SK-MEL-5 (cell line): ENCODE measurements around the gene DOK3. TPM values are rescaled to one million over a fixed set of nuclear protein-coding genes. Genes with fewer than 3 reads are reported as not detected.

Experiments used
- DNase-seq: peaks from one replicate; pipeline ENCODE4 v3.0.0-alpha.2; 2016; ENCODE audit warnings: low read depth, low spot score
- in situ Hi-C: cut with HindIII; loops from 2 replicates; pipeline ENCODE4 v1.10.0; 2016; ENCODE audit warnings: low sequenced_read_pairs, high pct_unique_total_duplicates, low pct_unique_long_range_greater_than_20kb
- polyA plus RNA-seq, 2 experiments: library from polyadenylated mRNA; depleted of rRNA; stranded (reverse); fragments of >200 nt; gene quantifications; 2 replicates each; pipeline ENCODE4 v1.2.3, GENCODE V29; 2015
- total RNA-seq: library from RNA; depleted of rRNA; stranded (reverse); fragments of >200 nt; shearing (Covaris generic); gene quantifications from 2 replicates; pipeline ENCODE4 v1.2.3, GENCODE V29; 2014; rRNA removed

DOK3 gene
- 0.98 and 2.0 TPM in 2 replicates for total RNA-seq
- polyA plus RNA-seq (2015; cell fraction: cytosol; rRNA removed), result 0.80 and 2.6 TPM in 2 replicates
- 12.6 and 16.8 TPM in 2 replicates for polyA plus RNA-seq (2015; cell fraction: nucleus; rRNA removed)

GRCh38 chr5:177509381-177509951 is at the start of gene DOK3:
DOK3 (minus strand) TSS chr5:177509826; CDS start chr5:177509540, 286 bp downstream.
- DNase-seq, result no peak
- in situ Hi-C loops, result no loop called here

GRCh38 chr5:177557796-177558195 is 48.2 kb upstream of the DOK3 start:
- in situ Hi-C loops, result no loop called here
- no peak for DNase-seq

- in situ Hi-C loops, result no loop called here
- DNase-seq, result no peak
Measured at GRCh38 chr5:177557041-177557647, 47.5 kb upstream of the DOK3 start.

GRCh38 chr5:177555665-177556064 is 46.0 kb upstream of the DOK3 start:
- in situ Hi-C loops, result no loop called here
- DNase-seq, result no peak

GRCh38 chr5:177555228-177555627 is 45.6 kb upstream of the DOK3 start:
- in situ Hi-C loops, result no loop called here
- DNase-seq, result no peak

- in situ Hi-C loops, result no loop called here
- DNase-seq, result peak; percentile 90
Measured at GRCh38 chr5:177554474-177555111, 45.0 kb upstream of the DOK3 start, which contains the start of gene FAM193B. FAM193B (minus strand) TSS chr5:177554563; CDS start chr5:177554458, 105 bp downstream.

- DNase-seq, result no peak
- in situ Hi-C loops, result no loop called here
Measured at GRCh38 chr5:177553671-177554429, 44.2 kb upstream of the DOK3 start.

GRCh38 chr5:177552839-177553455 is 43.3 kb upstream of the DOK3 start:
- in situ Hi-C loops, result no loop called here
- DNase-seq, result no peak

GRCh38 chr5:177550122-177550521 is 40.5 kb upstream of the DOK3 start:
- in situ Hi-C loops, result no loop called here
- no peak for DNase-seq

GRCh38 chr5:177548495-177548894 is 38.9 kb upstream of the DOK3 start:
- DNase-seq, result no peak
- in situ Hi-C loops, result no loop called here

GRCh38 chr5:177547736-177548135 is 38.1 kb upstream of the DOK3 start:
- DNase-seq, result no peak
- in situ Hi-C loops, result no loop called here

- in situ Hi-C loops, result no loop called here
- DNase-seq, result peak; percentile 79
Measured at GRCh38 chr5:177546258-177546741, 36.7 kb upstream of the DOK3 start.

GRCh38 chr5:177545487-177546257 is 36.0 kb upstream of the DOK3 start:
- in situ Hi-C loops, result no loop called here
- DNase-seq, result peak; percentile 81

- DNase-seq, result no peak
- in situ Hi-C loops, result no loop called here
Measured at GRCh38 chr5:177542816-177543465, 33.3 kb upstream of the DOK3 start.

GRCh38 chr5:177540438-177540837 is 30.8 kb upstream of the DOK3 start:
- no peak for DNase-seq
- in situ Hi-C loops, result no loop called here

GRCh38 chr5:177539411-177539810 is 29.8 kb upstream of the DOK3 start:
- DNase-seq, result no peak
- in situ Hi-C loops, result no loop called here
